Keratinocyte (primary cell): ENCODE data around the gene SLC25A42. TPM values are rescaled to one million over a fixed set of nuclear protein-coding genes. Genes with fewer than 3 reads are reported as not detected.

Experiments used
- DNase-seq: peaks from one replicate; pipeline ENCODE4 v3.0.0-alpha.2; 2011; ENCODE audit warnings: low read depth, missing footprints, low spot score
- FAIRE-seq: peaks from 2 replicates; lab custom pipeline; 2011; peaks lifted over from hg19 to GRCh38; lab: Jason Lieb, UNC
- H2AFZ ChIP-seq: 2 replicates; pipeline ENCODE4 v1.6.0; 2012; ENCODE audit warnings: low read length, control low read depth, inconsistent platforms; ENCODE audit not compliant: control insufficient read depth
- H3K27ac ChIP-seq: 2 replicates; pipeline ENCODE4 v1.5.1; 2011; ENCODE audit warnings: low read length; ENCODE audit not compliant: control insufficient read depth, insufficient read depth
- H3K27me3 ChIP-seq: 3 replicates; pipeline ENCODE4 v1.6.0; 2011; ENCODE audit warnings: low read length; ENCODE audit not compliant: control insufficient read depth, insufficient read depth; ENCODE audit errors: extremely low read depth
- H3K36me3 ChIP-seq, 2 experiments: 2 replicates in 1 of 2; 3 replicates in 1 of 2; pipeline ENCODE4 v1.5.1; 2011; ENCODE audit warnings: low read length in 2 of 2, mild to moderate bottlenecking in 1 of 2; ENCODE audit not compliant: control insufficient read depth in 2 of 2, insufficient read depth in 2 of 2; ENCODE audit errors: extremely low read depth in 1 of 2
- H3K4me1 ChIP-seq: 3 replicates; pipeline ENCODE4 v1.5.1; 2011; ENCODE audit warnings: low read length; ENCODE audit not compliant: control insufficient read depth, insufficient read depth; ENCODE audit errors: extremely low read depth
- H3K4me2 ChIP-seq: 3 replicates; pipeline ENCODE4 v1.6.0; 2011; ENCODE audit warnings: low read depth, low read length; ENCODE audit not compliant: control insufficient read depth, insufficient read depth; ENCODE audit errors: extremely low read depth
- H3K4me3 ChIP-seq, 3 experiments: fragments of 200-600 bp in 1 of 3; sonication (generic) in 1 of 3; 2 replicates in 2 of 3; 3 replicates in 1 of 3; pipeline ENCODE4 v1.5.1; 2011 to 2016; ENCODE audit warnings: low read length in 3 of 3, mild to moderate bottlenecking in 3 of 3, control low read depth in 2 of 3, inconsistent platforms in 1 of 3, low read depth in 1 of 3, mixed read lengths in 1 of 3, mixed run types in 1 of 3, moderate library complexity in 1 of 3; ENCODE audit not compliant: control insufficient read depth in 2 of 3, insufficient read depth in 2 of 3; ENCODE audit errors: extremely low read depth in 1 of 3
- H3K79me2 ChIP-seq: 2 replicates; pipeline ENCODE4 v1.6.0; 2012; ENCODE audit warnings: low read length; ENCODE audit not compliant: control insufficient read depth, insufficient read depth
- H3K9ac ChIP-seq: 3 replicates; pipeline ENCODE4 v1.6.0; 2011; ENCODE audit warnings: low read length; ENCODE audit not compliant: control insufficient read depth, insufficient read depth; ENCODE audit errors: extremely low read depth
- H3K9me1 ChIP-seq: 3 replicates; pipeline ENCODE4 v1.6.0; 2011; ENCODE audit warnings: low read length; ENCODE audit not compliant: control insufficient read depth, insufficient read depth; ENCODE audit errors: extremely low read depth
- H3K9me3 ChIP-seq: 2 replicates; pipeline ENCODE4 v1.5.1; 2012; ENCODE audit warnings: low read depth, low read length; ENCODE audit not compliant: control insufficient read depth
- H4K20me1 ChIP-seq: 3 replicates; pipeline ENCODE4 v1.6.0; 2011; ENCODE audit warnings: low read length; ENCODE audit not compliant: control insufficient read depth, insufficient read depth; ENCODE audit errors: extremely low read depth
- CTCF ChIP-seq, 3 experiments: IDR thresholded peaks in 1 of 3; conservative IDR thresholded peaks in 1 of 3; optimal IDR thresholded peaks in 1 of 3; 2 replicates in 2 of 3; 3 replicates in 1 of 3; pipeline versions ENCODE3 to v1.5.1; 2011; ENCODE audit warnings: low read length in 3 of 3, mild to moderate bottlenecking in 3 of 3, moderate library complexity in 2 of 3, control low read depth in 1 of 3, inconsistent platforms in 1 of 3; ENCODE audit not compliant: insufficient read depth in 2 of 3; ENCODE audit errors: extremely low read depth in 1 of 3
- EZH2 ChIP-seq: IDR thresholded peaks from one replicate; pipeline ENCODE4 v1.6.1; 2012; ENCODE audit warnings: inconsistent platforms, mild to moderate bottlenecking, low read length, moderate library complexity
- dilution Hi-C: fragments of 300-500 bp; cut with MboI; formaldehyde crosslinking; loops from one replicate; pipeline ENCODE4 v1.7.0; 2020; ENCODE audit warnings: low sequenced_read_pairs; ENCODE audit not compliant: extremely low pct_ligation_motif_present
- polyA plus RNA-seq, 5 experiments: library from polyadenylated mRNA; depleted of rRNA in 3 of 5; stranded (reverse) in 3 of 5; stranded (forward) in 1 of 5; unstranded in 1 of 5; fragments of >200 nt; gene quantifications; 1 replicate in 1 of 5; 2 replicates in 3 of 5; 3 replicates in 1 of 5; pipeline versions ENCODE4 v1.2.1 to v1.2.3, GENCODE V29; 2011 to 2012; ENCODE audit warnings: missing spikeins in 2 of 5, low read depth in 1 of 5, low replicate concordance in 1 of 5

SLC25A42 gene
- polyA plus RNA-seq, 1 donor (not counting 4 experiments of a cell fraction or from before 2014, with no cell fraction given) = 1.2 TPM

GRCh38 chr19:19123386-19123785, 59.6 kb downstream of the SLC25A42 start:
- Histone ChIP-seq H3K9me1 (no peaks in the 10 kb centered on the region), H3K9ac (no peak overlapping the region), H3K27me3 (no peaks in the 10 kb centered on the region), H3K4me2 (no peak overlapping the region), H3K4me3 (no peak overlapping the region), H3K27ac (no peak overlapping the region), H2AFZ (no peak overlapping the region), H3K4me1 (no peaks in the 10 kb centered on the region), H4K20me1 (no peaks in the 10 kb centered on the region), H3K79me2 (no peaks in the 10 kb centered on the region), H3K36me3 (peaks cover 3 to 9% of the 10 kb centered on the region in 2 experiments), H3K9me3 (no peaks in the 10 kb centered on the region)
- FAIRE-seq = no peak
- no peak for DNase-seq
- TF ChIP-seq CTCF (optimal IDR thresholded peaks at IDR 0.05 in 1 of 3, IDR thresholded peaks at IDR 0.05 in 1 of 3, conservative IDR thresholded peaks at IDR 0.05 in 1 of 3; ENCODE audit: extremely low read depth in 1 of 3, insufficient read depth in 2 of 3, low read length in 3 of 3) (no peak), EZH2 (no peak)
- dilution Hi-C loops = no loop called here

GRCh38 chr19:19126102-19126501, 62.3 kb downstream of the SLC25A42 start:
- H3K36me3 ChIP-seq = peaks cover 0 to 2% of the 10 kb centered on the region in 2 experiments
- H3K79me2 ChIP-seq = no peaks in the 10 kb centered on the region
- H3K4me3 ChIP-seq = no peak overlapping the region
- no peak overlapping the region for H3K9ac ChIP-seq
- no peaks in the 10 kb centered on the region for H3K4me1 ChIP-seq
- FAIRE-seq = no peak
- H4K20me1 ChIP-seq = no peaks in the 10 kb centered on the region
- H3K27me3 ChIP-seq = no peaks in the 10 kb centered on the region
- DNase-seq = no peak
- H3K4me2 ChIP-seq = no peak overlapping the region
- H3K9me3 ChIP-seq = no peaks in the 10 kb centered on the region
- no peaks in the 10 kb centered on the region for H3K9me1 ChIP-seq
- TF ChIP-seq CTCF (optimal IDR thresholded peaks at IDR 0.05 in 1 of 3, IDR thresholded peaks at IDR 0.05 in 1 of 3, conservative IDR thresholded peaks at IDR 0.05 in 1 of 3; ENCODE audit: extremely low read depth in 1 of 3, insufficient read depth in 2 of 3, low read length in 3 of 3) (no peak), EZH2 (no peak)
- dilution Hi-C loops = no loop called here
- no peak overlapping the region for H3K27ac ChIP-seq
- H2AFZ ChIP-seq = no peak overlapping the region
